ENCODE data around the gene PIP5KL1.
A peak's percentile ranks its signal among the peaks of the same experiment; 100 is the strongest.

The PIP5KL1 gene

GRCh38 chr9:127912882-127913281, 17.7 kb downstream of the PIP5KL1 start:
- DNase-seq, result no peak

GRCh38 chr9:127912296-127912695, 18.3 kb downstream of the PIP5KL1 start:
- no peak for DNase-seq

GRCh38 chr9:127910613-127911205, 19.9 kb downstream of the PIP5KL1 start:
- DNase-seq, result peak in 1 of 2 experiments; percentile 59

- DNase-seq, result no peak
Observed at GRCh38 chr9:127909839-127910273, 20.7 kb downstream of the PIP5KL1 start.

GRCh38 chr9:127908660-127908926, 22.0 kb downstream of the PIP5KL1 start:
- DNase-seq, result no peak

GRCh38 chr9:127907867-127908659, 22.5 kb downstream of the PIP5KL1 start:
- no peak for DNase-seq

GRCh38 chr9:127905788-127906191, 24.8 kb downstream of the PIP5KL1 start:
- DNase-seq, result no peak

- no peak for DNase-seq
Observed at GRCh38 chr9:127905004-127905728, 25.4 kb downstream of the PIP5KL1 start.

- DNase-seq, result no peak
Observed at GRCh38 chr9:127904561-127905003, 26.0 kb downstream of the PIP5KL1 start.

GRCh38 chr9:127903557-127904475, 26.8 kb downstream of the PIP5KL1 start:
- peak in 1 of 2 experiments; percentile 31 for DNase-seq

GRCh38 chr9:127899128-127899943, 31.2 kb downstream of the PIP5KL1 start, which contains the start of gene ST6GALNAC6:
Gene ST6GALNAC6 (minus strand): TSS chr9:127899603. CDS start chr9:127897981, 1,622 bp downstream.
- DNase-seq, result peak in 1 of 2 experiments; percentile 53

GRCh38 chr9:127898433-127899127, 32.0 kb downstream of the PIP5KL1 start:
- peak in 1 of 2 experiments; percentile 40 for DNase-seq

GRCh38 chr9:127897193-127897692, 33.3 kb downstream of the PIP5KL1 start:
- peak in 1 of 2 experiments; percentile 27 for DNase-seq

GRCh38 chr9:127896395-127897192, 34.0 kb downstream of the PIP5KL1 start:
- no peak for DNase-seq

- DNase-seq, result no peak
Observed at GRCh38 chr9:127895811-127896210, 34.8 kb downstream of the PIP5KL1 start.

GRCh38 chr9:127893392-127893791, 37.2 kb downstream of the PIP5KL1 start:
- no peak for DNase-seq

- no peak for DNase-seq
Observed at GRCh38 chr9:127892831-127893230, 37.7 kb downstream of the PIP5KL1 start.

GRCh38 chr9:127890053-127890452, 40.5 kb downstream of the PIP5KL1 start:
- no peak for DNase-seq

- peak in 1 of 2 experiments; percentile 24 for DNase-seq
Observed at GRCh38 chr9:127887792-127888191, 42.8 kb downstream of the PIP5KL1 start.
